Upper lobe of left lung (tissue), 4 donors: ENCODE measurements around the gene SLC17A3.

ENCODE experiments used
- POLR2A ChIP-seq, 4 donors: fragments of 450-650 bp; IDR thresholded peaks; one replicate each; pipeline ENCODE4 v1.5.1; 2016 to 2017; ENCODE audit warnings: antibody characterized with exemption in 4 of 4, mild to moderate bottlenecking in 2 of 4
- POLR2AphosphoS5 ChIP-seq, 2 donors: sonication (generic); formaldehyde crosslinking; IDR thresholded peaks; one replicate each; pipeline ENCODE4 v1.5.1; 2017; ENCODE audit warnings: antibody characterized with exemption in 2 of 2
- TF ChIP-seq, protein P1 (sequence below), 6 experiments: fragments of 450-650 bp in 4 of 6; fragments of 200-600 bp in 2 of 6; sonication (generic) in 2 of 6; IDR thresholded peaks; one replicate each; pipeline ENCODE4 v1.5.1; 2016 to 2019; ENCODE audit warnings: antibody characterized with exemption in 6 of 6

DNA sequence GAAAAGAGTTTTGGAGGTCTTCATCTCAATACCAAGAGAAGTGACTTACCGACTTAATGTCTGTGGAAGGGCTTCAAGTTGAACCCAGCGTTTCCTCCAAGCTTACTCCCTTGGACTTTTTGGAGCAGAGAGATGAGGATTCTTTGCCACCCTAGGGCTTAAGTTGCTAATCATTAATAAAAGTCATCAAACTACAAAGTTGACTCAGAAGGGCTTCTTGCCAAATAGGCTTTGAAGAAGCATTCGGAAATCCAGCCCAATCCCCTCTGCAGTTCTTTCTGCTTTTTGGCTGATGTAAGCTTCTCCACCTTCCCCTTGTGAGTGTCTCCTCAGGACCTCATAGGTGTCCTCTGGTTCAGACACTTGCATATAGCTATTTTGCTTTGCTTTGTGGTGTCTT is at the start of gene SLC17A3:
- TF ChIP-seq POLR2AphosphoS5 (IDR thresholded peaks at IDR 0.05) (no peak), POLR2A (IDR thresholded peaks at IDR 0.05) (no peak)
- TF ChIP-seq, protein P1, sequence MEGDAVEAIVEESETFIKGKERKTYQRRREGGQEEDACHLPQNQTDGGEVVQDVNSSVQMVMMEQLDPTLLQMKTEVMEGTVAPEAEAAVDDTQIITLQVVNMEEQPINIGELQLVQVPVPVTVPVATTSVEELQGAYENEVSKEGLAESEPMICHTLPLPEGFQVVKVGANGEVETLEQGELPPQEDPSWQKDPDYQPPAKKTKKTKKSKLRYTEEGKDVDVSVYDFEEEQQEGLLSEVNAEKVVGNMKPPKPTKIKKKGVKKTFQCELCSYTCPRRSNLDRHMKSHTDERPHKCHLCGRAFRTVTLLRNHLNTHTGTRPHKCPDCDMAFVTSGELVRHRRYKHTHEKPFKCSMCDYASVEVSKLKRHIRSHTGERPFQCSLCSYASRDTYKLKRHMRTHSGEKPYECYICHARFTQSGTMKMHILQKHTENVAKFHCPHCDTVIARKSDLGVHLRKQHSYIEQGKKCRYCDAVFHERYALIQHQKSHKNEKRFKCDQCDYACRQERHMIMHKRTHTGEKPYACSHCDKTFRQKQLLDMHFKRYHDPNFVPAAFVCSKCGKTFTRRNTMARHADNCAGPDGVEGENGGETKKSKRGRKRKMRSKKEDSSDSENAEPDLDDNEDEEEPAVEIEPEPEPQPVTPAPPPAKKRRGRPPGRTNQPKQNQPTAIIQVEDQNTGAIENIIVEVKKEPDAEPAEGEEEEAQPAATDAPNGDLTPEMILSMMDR (IDR thresholded peaks at IDR 0.05) = no peak
